Measurements from ENCODE around the gene MLEC.
A peak's percentile ranks its signal among the peaks of the same experiment; 100 is the strongest.

Gene MLEC

GRCh38 chr12:120686690-120687577, at the start of gene MLEC:
Gene MLEC (plus strand): TSS chr12:120687149. CDS start chr12:120687297, 148 bp downstream.
- DNase-seq = peak; percentile 98

- DNase-seq = peak; percentile 80
These were observed 46.9 kb upstream of the MLEC start, which contains the start of gene CABP1 for GRCh38 chr12:120639771-120640721. Gene CABP1 (plus strand): TSS chr12:120640626. CDS start chr12:120640686, 60 bp downstream.

GRCh38 chr12:120640861-120641833, 45.8 kb upstream of the MLEC start:
- peak; percentile 45 for DNase-seq

- no peak for DNase-seq
These were observed 44.8 kb upstream of the MLEC start for GRCh38 chr12:120642121-120642520.

GRCh38 chr12:120642826-120643225, 44.1 kb upstream of the MLEC start:
- DNase-seq = no peak

GRCh38 chr12:120643574-120643973, 43.4 kb upstream of the MLEC start:
- no peak for DNase-seq

- DNase-seq = no peak
These were observed 40.9 kb upstream of the MLEC start for GRCh38 chr12:120646044-120646443.

GRCh38 chr12:120647375-120647755, 39.6 kb upstream of the MLEC start:
- no peak for DNase-seq

- DNase-seq = no peak
These were observed 37.3 kb upstream of the MLEC start for GRCh38 chr12:120649442-120650232.

GRCh38 chr12:120650233-120650690, 36.7 kb upstream of the MLEC start:
- no peak for DNase-seq

GRCh38 chr12:120651821-120652220, 35.1 kb upstream of the MLEC start:
- no peak for DNase-seq

GRCh38 chr12:120652656-120653435, 34.1 kb upstream of the MLEC start:
- DNase-seq = no peak

GRCh38 chr12:120653611-120654010, 33.3 kb upstream of the MLEC start:
- DNase-seq = no peak

- DNase-seq = no peak
These were observed 32.3 kb upstream of the MLEC start for GRCh38 chr12:120654656-120655055.

GRCh38 chr12:120656008-120656407, 30.9 kb upstream of the MLEC start:
- no peak for DNase-seq

- DNase-seq = no peak
These were observed 28.4 kb upstream of the MLEC start for GRCh38 chr12:120658286-120659150.

GRCh38 chr12:120659151-120659525, 27.8 kb upstream of the MLEC start:
- DNase-seq = no peak

- DNase-seq = no peak
These were observed 25.5 kb upstream of the MLEC start for GRCh38 chr12:120661432-120661831.

- no peak for DNase-seq
These were observed 24.1 kb upstream of the MLEC start for GRCh38 chr12:120662879-120663278.
